GM19238 (cell line): Measurements from ENCODE around the gene ARHGEF37.
"Not testable (repeated sequence)": the region's sequence is repeated elsewhere in the genome, so short reads cannot be mapped to it uniquely, and the experiment has no call there.

Experiments used
- DNase-seq: peaks from one replicate; pipeline ENCODE4 v3.0.0; 2011; ENCODE audit warnings: low spot score; ENCODE audit not compliant: insufficient read length

Gene ARHGEF37

DNA sequence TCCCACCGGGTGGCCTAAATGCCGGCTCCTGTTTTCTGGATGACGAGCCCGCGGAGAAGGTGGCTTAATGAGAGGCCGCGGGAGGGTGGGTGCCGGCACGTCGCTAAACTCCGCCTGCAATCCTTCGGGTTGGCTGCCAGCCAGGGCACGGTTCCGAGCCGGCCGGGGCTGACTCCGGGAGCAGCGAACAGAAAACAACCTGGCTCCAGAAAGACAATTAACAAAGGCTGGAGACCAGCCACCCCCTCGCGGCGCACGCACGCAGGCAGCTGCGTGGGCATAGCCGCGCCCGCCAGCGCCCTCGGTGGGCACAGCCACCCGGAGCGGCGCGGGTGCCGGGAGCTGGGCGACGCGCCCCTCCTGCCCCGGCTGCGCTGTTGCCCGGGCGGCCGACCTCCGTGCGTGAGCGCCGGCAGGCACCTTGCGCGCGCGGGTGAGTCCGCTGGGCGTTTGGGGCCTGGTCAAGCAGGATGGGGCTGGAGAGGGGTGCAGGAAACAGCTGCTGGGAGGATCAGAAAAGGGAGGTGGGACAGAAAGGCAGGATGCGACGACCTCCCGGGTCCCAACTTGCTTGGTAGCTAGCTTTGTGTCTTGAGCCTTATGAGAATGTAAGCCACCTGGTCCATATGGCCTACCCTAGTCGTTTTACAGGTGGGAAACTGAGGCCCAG, at the start of gene ARHGEF37:
ARHGEF37 (plus strand) TSS at position 307 of the 670 bp plus-strand sequence. CDS start 16,272 bp downstream, outside the sequence.
- no peak for DNase-seq

GRCh38 chr5:149532413-149532812, 48.9 kb upstream of the ARHGEF37 start:
- no peak for DNase-seq

DNA sequence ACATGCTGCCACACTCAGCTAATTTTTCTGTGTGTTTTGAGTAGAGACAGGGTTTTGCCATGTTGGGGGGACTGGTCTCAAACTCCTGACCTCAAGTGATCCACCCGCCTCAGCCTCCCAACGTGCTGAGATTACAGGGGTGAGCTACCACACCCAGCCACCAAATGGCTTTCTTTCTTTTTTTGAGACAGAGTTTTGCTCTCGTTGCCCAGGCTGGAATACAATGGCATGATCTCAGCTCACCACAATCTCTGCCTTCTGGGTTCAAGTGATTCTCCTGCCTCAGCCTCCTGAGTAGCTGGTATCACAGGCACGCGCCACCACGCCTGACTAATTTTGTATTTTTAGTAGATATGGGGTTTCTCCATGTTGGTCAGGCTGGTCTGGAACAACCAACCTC, 45.5 kb upstream of the ARHGEF37 start:
- not testable (repeated sequence) for DNase-seq

DNA sequence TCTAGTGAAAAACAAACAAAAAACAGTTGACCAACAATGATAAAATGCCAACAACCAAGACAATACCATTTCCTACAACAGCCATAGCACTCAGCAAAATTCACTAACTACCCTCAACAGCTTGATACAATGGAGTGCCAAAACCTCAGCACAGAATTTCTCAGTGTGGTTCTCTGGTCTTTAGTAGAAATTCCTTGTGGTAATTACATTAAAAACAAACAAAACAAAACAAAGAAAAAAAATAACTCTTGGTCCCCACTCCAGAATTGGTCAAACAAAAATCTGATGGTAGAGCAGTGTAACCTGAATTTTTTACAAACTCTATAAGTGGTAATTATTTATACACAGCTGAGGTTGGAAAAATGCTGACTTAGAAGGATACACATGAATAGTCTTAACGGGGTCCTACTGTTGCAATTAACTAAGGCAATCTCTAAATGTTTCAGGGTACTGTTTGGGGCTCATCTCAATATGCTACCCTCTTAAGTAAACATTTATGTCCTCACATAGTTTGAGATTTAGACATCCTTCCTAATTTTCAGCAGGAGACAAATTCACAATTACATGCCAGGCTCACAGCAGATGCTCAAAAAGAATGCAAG, 43.8 kb upstream of the ARHGEF37 start:
- no peak for DNase-seq

DNA sequence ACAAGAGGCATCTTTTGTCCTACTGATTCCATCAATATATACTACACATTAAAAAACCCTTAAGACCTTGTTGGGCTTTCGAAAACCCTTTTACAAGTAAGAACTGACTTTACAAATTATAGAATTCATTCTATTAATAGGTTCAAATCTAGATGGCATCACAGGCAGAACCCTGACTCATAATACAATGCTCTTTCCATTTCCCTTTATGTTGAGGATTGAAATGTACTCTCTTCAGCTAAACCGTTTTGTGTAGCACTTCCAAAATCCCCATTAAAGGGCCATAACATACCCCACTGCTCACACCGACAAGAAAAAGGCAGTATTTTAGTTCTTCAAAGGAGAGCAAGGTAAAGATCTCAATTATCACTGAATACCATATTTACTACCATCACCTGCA, 41.2 kb upstream of the ARHGEF37 start:
- no peak for DNase-seq

DNA sequence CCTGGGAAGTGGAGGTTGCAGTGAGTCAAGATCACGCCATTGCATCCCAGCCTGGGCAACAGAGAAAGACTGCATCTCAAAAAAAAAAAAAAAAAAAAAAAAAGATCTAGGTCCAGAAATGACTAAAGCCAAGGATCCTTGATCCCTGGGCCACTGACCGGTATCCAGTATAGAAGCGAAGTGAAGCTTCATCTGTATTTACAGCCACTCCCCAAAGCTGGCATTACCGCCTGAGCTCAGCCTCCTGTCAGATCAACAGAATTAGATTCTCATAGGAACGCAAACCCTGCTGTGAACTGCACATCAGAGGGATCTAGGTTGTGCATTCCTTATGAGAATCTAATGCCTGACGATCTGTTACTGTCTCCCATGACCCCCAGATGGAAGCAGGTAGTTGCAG, 39.4 kb upstream of the ARHGEF37 start:
- DNase-seq, result no peak

GRCh38 chr5:149543361-149544027, 37.8 kb upstream of the ARHGEF37 start:
- no peak for DNase-seq

DNA sequence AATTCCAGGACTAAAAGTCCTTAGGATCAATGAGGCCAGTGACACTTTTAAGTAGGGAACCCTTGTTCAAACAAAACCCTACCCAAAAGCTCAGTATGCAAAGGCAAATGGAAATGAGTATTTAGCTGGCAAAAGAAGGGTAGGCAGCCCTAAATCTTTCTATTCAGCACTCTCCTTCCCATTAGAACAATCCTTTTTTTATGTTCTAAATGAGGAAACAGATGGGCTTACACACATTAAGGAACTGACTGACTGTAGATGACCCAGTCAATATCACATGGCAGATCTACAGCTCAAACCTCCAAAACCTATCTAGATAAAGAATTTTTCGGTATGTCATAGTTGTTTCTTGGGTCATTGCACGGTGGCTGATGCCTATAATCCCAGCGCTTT, 37.3 kb upstream of the ARHGEF37 start:
- no peak for DNase-seq

GRCh38 chr5:149545327-149545726, 36.0 kb upstream of the ARHGEF37 start:
- DNase-seq, result no peak

GRCh38 chr5:149546974-149547373, 34.3 kb upstream of the ARHGEF37 start:
- no peak for DNase-seq

GRCh38 chr5:149549461-149550267, 31.6 kb upstream of the ARHGEF37 start:
- peak; percentile 56 for DNase-seq

DNA sequence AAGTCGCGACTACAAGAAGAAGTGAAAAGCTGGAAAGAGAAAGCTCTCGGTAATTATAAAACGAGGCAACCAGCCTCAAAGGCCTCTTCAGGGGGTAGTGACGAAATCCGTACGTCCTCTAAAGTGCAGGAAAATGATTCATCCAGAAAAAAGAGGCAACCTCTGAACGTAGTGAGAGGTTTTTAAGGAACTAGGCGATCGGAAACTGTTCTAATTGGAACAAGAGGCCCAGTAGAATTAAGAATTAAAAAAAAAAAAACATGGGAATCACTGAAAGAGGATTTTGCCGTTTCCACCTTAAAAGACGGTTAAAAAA, 31.1 kb upstream of the ARHGEF37 start:
- DNase-seq, result no peak

- no peak for DNase-seq
Observed at GRCh38 chr5:149550594-149551226, 30.6 kb upstream of the ARHGEF37 start.

GRCh38 chr5:149551227-149552037, 29.9 kb upstream of the ARHGEF37 start, which contains the start of gene CSNK1A1:
TSS of gene CSNK1A1 (minus strand) at chr5:149551439. CDS start at chr5:149550964, 475 bp downstream.
- DNase-seq, result peak; percentile 96

- no peak for DNase-seq
Observed at GRCh38 chr5:149552038-149552494, 29.2 kb upstream of the ARHGEF37 start.

DNA sequence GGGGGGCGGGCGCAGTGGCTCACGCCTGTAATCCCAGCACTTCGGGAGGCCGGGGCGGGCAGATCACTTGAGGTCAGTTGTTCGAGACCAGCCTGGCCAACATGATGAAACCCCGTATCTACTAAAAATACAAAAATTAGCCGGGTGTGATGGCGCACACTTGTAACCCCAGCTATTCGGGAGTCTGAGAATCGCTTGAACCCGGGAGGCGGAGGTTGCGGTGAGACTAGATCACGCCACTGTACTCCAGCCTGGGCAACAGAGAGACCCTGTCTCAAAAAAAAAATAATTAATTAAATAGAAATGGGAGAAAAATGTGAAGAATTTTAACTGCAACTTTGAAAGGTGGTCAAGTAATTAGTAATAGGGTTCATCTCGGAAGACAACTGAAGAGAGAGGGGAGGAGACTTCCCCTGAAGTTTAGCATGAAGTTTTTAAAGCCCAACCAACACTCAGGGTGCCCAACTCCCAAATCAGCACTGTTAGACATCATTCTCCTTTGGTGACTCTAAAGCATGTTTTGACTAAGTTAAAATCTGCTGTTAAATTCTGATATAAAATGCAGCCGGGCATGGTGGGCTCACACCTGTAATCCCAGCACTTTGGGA, 28.6 kb upstream of the ARHGEF37 start:
- no peak for DNase-seq

DNA sequence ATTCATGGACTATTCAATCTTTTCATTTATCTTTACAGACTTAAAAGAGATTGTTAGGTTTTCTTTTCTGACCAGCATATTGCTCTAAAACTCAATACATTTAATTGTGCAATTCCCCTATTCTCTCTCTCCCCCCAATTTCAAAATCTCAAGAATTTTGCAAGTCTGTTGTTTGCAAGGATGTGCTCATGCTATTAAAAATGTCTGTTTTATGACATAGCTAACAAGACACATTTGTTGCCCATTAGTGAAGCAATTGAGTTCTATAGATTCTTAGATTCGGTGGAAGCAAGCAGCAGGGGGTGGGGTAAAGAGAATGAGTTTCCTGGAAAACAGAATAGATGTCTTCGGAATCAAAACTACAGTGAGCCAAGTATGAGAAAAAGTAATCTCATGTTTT, 21.6 kb upstream of the ARHGEF37 start:
- no peak for DNase-seq

- DNase-seq, result no peak
Observed at GRCh38 chr5:149561848-149562247, 19.4 kb upstream of the ARHGEF37 start.

DNA sequence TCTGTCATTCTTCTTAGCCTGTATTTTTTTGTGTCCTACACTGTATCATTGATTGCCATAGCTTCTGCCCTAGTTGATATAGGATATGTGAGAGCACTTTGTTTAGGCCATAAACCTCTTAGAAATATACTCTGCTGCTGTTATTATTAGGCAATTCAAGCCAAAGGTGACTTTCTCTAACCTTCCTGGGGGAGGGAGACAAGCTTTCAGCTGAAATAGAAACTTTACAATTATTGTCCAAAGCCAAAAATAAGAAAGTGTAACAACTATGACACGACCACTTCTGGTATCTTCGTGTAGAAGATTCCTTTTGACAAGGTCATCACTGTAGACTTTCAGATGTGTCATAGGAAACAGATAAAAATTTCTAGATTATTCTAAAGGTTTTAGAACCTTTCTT, 17.8 kb upstream of the ARHGEF37 start:
- DNase-seq, result no peak

GRCh38 chr5:149564542-149565140, 16.7 kb upstream of the ARHGEF37 start:
- peak; percentile 35 for DNase-seq
